ENCODE results near the gene MYO1B. TPM values are rescaled to one million over a fixed set of nuclear protein-coding genes. Genes with fewer than 3 reads are reported as not detected.

The MYO1B gene
- total and polyA plus RNA-seq, 2 experiments from 2014 or later: 126 to 197 TPM

- Histone ChIP-seq H3K9me3 (ENCODE audit: low read depth) (no peaks in the 10 kb centered on the region), H3K36me3 (ENCODE audit: low read depth) (no peaks in the 10 kb centered on the region), H4K20me1 (ENCODE audit: insufficient read depth) (no peaks in the 10 kb centered on the region), H3K4me2 (ENCODE audit: unreplicated experiment) (no peak overlapping the region), H2AFZ (no peak overlapping the region), H3K4me3 (no peak overlapping the region), H3K9me2 (ENCODE audit: insufficient read depth) (no peaks in the 10 kb centered on the region), H3F3A (ENCODE audit: insufficient read depth) (peaks cover 41% of the 10 kb centered on the region), H3K27me3 (replicated peaks; ENCODE audit: insufficient read depth) (no peaks in the 10 kb centered on the region), H3K9ac (no peak overlapping the region), H3K4me1 (ENCODE audit: insufficient read depth) (peaks cover 3% of the 10 kb centered on the region), H3K79me2 (ENCODE audit: insufficient read depth) (peaks cover 26% of the 10 kb centered on the region), H3K27ac (no peak overlapping the region)
- TF ChIP-seq EZH2 (IDR thresholded peaks at IDR 0.05; ENCODE audit: insufficient read depth, poor library complexity, severe bottlenecking) (no peak), EZH2phosphoT487 (IDR thresholded peaks at IDR 0.05; ENCODE audit: insufficient read depth, low read depth) (no peak)
- DNase-seq: no peak
- WGBS, 2 experiments (ENCODE audit: low coverage in 1 of 2, low lambda C conversion rate in 2 of 2, missing lambda C conversion rate in 2 of 2): 92 to 100% methylated on average over 1 of the region's 1 CpG
- in situ Hi-C loops (cut with MboI): no loop called here
These were observed 2.0 kb upstream of the MYO1B start for GRCh38 chr2:191243154-191243553.

GRCh38 chr2:191244350-191244749, 854 bp upstream of the MYO1B start:
- Histone ChIP-seq H3K9ac (no peak overlapping the region), H2AFZ (no peak overlapping the region; the same call in 1 of the 2 replicates), H3K27me3 (replicated peaks; ENCODE audit: insufficient read depth) (no peaks in the 10 kb centered on the region), H3K9me2 (ENCODE audit: insufficient read depth) (no peaks in the 10 kb centered on the region), H3K36me3 (ENCODE audit: low read depth) (0 out of 2 replicates have a peak, but pooled peaks cover 3% of the 10 kb centered on the region), H3K9me3 (ENCODE audit: low read depth) (no peaks in the 10 kb centered on the region), H3K4me1 (ENCODE audit: insufficient read depth) (peaks cover 15% of the 10 kb centered on the region), H3K79me2 (ENCODE audit: insufficient read depth) (peaks cover 38% of the 10 kb centered on the region), H4K20me1 (ENCODE audit: insufficient read depth) (no peaks in the 10 kb centered on the region), H3K27ac (peak overlapping the region; percentile 30; the same call in 1 of the 2 replicates), H3F3A (ENCODE audit: insufficient read depth) (peaks cover 53% of the 10 kb centered on the region), H3K4me2 (ENCODE audit: unreplicated experiment) (peak overlapping the region; percentile 96), H3K4me3 (peak overlapping the region; percentile 94)
- in situ Hi-C loops (cut with MboI): no loop called here
- WGBS, 2 experiments (ENCODE audit: low coverage in 1 of 2, low lambda C conversion rate in 2 of 2, missing lambda C conversion rate in 2 of 2): 66 to 75% methylated on average over 2 of the region's 2 CpGs
- peak; percentile 46 for DNase-seq
- TF ChIP-seq EZH2 (IDR thresholded peaks at IDR 0.05; ENCODE audit: insufficient read depth, poor library complexity, severe bottlenecking): no peak
- TF ChIP-seq EZH2phosphoT487 (IDR thresholded peaks at IDR 0.05; ENCODE audit: insufficient read depth, low read depth): no peak

- H3K4me2 ChIP-seq (ENCODE audit: unreplicated experiment): peak overlapping the region; percentile 96
- peak; percentile 72 for DNase-seq
- peak overlapping the region; percentile 84 for H3K9ac ChIP-seq
- H3K36me3 ChIP-seq (ENCODE audit: low read depth): 0 out of 2 replicates have a peak, but pooled peaks cover 3% of the 10 kb centered on the region
- H3K27me3 ChIP-seq (replicated peaks; ENCODE audit: insufficient read depth): no peaks in the 10 kb centered on the region
- peaks cover 63% of the 10 kb centered on the region for H3F3A ChIP-seq (ENCODE audit: insufficient read depth)
- no peaks in the 10 kb centered on the region for H3K9me2 ChIP-seq (ENCODE audit: insufficient read depth)
- H2AFZ ChIP-seq: peak overlapping the region; percentile 75
- peaks cover 31% of the 10 kb centered on the region for H3K4me1 ChIP-seq (ENCODE audit: insufficient read depth)
- H4K20me1 ChIP-seq (ENCODE audit: insufficient read depth): peaks cover 8% of the 10 kb centered on the region
- no peak for TF ChIP-seq EZH2 (IDR thresholded peaks at IDR 0.05; ENCODE audit: insufficient read depth, poor library complexity, severe bottlenecking)
- TF ChIP-seq EZH2phosphoT487 (IDR thresholded peaks at IDR 0.05; ENCODE audit: insufficient read depth, low read depth): no peak
- peak overlapping the region; percentile 87 for H3K27ac ChIP-seq
- in situ Hi-C loops (cut with MboI): no loop called here
- WGBS, 2 experiments (ENCODE audit: low coverage in 1 of 2, low lambda C conversion rate in 2 of 2, missing lambda C conversion rate in 2 of 2): 1 to 3% methylated on average over 16 to 34 of the region's 34 CpGs
- H3K9me3 ChIP-seq (ENCODE audit: low read depth): no peaks in the 10 kb centered on the region
- H3K4me3 ChIP-seq: peak overlapping the region; percentile 94
- H3K79me2 ChIP-seq (ENCODE audit: insufficient read depth): peaks cover 55% of the 10 kb centered on the region
These were observed 796 bp downstream of the MYO1B start for GRCh38 chr2:191245869-191246531.

- Histone ChIP-seq H3F3A (ENCODE audit: insufficient read depth) (peaks cover 69% of the 10 kb centered on the region), H3K36me3 (ENCODE audit: low read depth) (0 out of 2 replicates have a peak, but pooled peaks cover 3% of the 10 kb centered on the region), H2AFZ (peak overlapping the region; percentile 75), H3K9ac (peak overlapping the region; percentile 84), H4K20me1 (ENCODE audit: insufficient read depth) (peaks cover 12% of the 10 kb centered on the region), H3K9me2 (ENCODE audit: insufficient read depth) (no peaks in the 10 kb centered on the region), H3K9me3 (ENCODE audit: low read depth) (no peaks in the 10 kb centered on the region), H3K4me3 (peak overlapping the region; percentile 94), H3K4me2 (ENCODE audit: unreplicated experiment) (peak overlapping the region; percentile 96), H3K79me2 (ENCODE audit: insufficient read depth) (peaks cover 64% of the 10 kb centered on the region), H3K27me3 (replicated peaks; ENCODE audit: insufficient read depth) (no peaks in the 10 kb centered on the region), H3K27ac (peak overlapping the region; percentile 87), H3K4me1 (ENCODE audit: insufficient read depth) (peaks cover 40% of the 10 kb centered on the region)
- WGBS, 2 experiments (ENCODE audit: low coverage in 1 of 2, low lambda C conversion rate in 2 of 2, missing lambda C conversion rate in 2 of 2): 1 to 2% methylated on average over 6 of the region's 6 CpGs
- peak; percentile 50 for DNase-seq
- TF ChIP-seq EZH2 (IDR thresholded peaks at IDR 0.05; ENCODE audit: insufficient read depth, poor library complexity, severe bottlenecking) (no peak), EZH2phosphoT487 (IDR thresholded peaks at IDR 0.05; ENCODE audit: insufficient read depth, low read depth) (no peak)
- in situ Hi-C loops (cut with MboI): no loop called here
These were observed 1.7 kb downstream of the MYO1B start for GRCh38 chr2:191246820-191247380.

Measured in GM23248 (cell line).